Stimulated activated CD8-positive, alpha-beta memory T cell treated with anti-CD3 and anti-CD28 coated beads, Interleukin-7, amount 100 ng/mL, for 48 hours (primary cell): Measurements from ENCODE around the gene NUMBL.

Source experiments
- DNase-seq, 2 donors: peaks; one replicate each; pipeline ENCODE4 v3.0.0-alpha.2; 2020; ENCODE audit warnings: low read depth in 1 of 2; ENCODE audit errors: extremely low read depth in 1 of 2

NUMBL gene

DNA sequence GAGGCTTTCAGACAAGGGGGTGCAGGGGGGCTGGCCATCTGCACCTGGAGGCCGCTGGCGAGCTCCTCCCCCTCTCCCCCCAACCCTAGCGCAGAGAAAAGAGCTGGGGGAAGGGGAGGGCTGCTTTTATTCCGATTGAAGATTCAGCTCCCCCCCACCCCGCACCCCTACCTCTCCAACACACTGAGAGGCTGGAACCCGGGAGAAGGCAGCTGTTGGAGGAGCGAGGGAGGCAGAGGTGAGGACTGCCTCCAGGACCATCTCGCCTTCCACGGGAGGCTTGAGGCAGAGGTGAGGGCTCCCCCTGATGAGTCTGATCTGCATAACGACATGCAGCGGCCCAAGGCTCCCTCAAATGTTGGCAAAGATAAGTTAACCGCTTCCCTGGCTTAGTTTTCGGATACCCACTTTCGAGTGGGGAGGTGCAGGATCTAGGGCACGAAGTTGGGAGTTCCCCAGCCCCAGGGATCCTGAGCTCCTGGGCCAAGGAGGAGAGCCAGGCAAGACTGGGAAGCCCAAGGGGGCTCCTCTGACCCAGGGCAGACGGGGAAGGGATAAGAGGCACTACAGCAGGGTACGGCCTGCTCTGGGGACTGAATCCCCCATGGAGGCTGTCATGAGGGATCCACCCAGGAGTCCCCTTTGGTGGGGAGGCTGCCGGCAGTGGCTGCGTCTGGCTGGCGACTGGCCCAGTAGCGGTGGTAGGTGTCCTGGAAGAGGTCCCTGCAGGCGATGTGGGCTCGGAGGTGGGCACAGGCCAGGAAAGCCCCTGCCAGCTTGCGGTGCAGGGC, 1.2 kb upstream of the NUMBL start:
- no peak for DNase-seq

DNA sequence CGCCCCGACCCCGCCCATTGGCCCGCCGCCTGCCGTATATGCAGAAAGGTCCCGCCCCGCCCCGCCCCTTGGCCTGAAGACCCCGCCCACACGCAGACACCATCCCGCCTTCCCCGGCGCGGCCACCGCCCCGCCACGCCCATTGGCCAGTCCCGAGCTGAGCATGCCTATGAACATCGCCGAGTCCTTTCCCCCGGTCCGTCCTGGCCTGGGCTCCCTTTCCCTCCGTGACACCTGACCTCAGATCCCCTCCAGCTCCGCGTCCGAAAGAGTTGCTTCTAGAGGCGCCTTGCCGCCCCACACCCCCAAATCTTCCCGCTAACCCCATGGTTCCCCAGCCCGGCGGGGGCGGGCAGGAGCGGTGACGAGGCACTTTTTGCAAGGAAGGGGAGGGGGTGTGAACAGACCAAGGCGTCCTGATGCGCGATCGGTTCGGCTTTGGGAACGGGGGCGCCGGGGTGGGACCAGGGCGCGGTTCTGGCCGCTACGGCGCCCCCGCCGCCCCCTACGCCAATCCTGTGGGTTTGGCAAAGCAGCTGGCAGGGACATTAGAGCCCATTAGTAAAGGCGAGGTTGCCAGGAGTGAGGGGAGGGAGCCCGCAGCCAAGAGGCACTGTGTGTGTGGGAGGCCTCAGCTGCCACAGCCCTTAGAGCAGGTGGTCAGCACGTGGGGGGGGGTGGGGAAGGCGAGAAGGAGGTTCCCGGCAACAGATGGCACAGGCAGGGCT, 406 bp upstream of the NUMBL start:
- DNase-seq, result peak; percentile 75 to 77

DNA sequence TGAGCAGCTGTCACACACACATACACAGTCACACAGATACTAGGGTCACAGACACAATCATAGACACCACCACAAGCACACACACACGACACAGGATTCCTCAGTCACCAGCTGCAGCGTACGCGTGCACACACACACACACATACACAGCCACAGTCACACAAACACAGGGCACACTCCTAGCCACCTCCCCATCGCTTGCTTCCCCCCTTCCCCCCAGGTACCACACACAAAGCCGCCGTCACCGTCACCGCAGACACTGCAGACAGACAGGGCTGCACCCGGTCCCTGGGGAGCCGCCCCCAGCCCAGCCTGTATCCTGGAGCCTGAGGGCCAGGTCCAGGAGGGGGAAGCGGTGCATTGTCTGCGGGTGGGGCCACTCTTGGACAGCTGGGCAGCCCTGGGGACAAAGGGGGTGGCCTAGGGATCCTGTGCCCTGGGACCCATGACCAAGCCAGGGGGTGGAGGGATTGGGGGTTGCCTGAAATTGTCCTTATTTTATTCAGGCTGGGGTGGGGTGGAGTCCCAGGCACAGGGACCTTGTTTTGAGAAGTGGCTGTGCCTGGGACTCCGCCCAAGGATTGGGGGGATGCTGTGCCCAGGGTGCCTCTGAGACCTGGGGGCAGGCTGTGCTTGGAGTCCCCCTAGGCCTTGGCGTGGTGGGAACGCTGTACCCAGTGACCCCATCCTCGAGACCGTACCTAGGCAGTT, 957 bp downstream of the NUMBL start:
- DNase-seq, result no peak

DNA sequence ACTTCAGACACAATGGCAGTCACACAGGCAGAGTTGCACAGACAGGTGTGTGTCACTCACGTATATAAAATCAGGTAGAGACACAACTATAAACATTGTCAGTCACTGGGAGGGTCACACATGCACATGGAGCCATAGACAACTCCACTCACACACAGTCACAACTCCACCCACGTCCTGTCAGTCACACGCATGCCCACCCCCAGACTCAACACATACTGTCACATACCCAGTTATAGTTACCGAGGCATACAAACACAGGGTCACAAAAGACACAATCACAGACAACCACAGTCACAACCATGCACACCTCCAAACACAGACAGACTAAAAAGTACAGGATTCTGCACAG, 1.5 kb downstream of the NUMBL start:
- DNase-seq, result no peak

DNA sequence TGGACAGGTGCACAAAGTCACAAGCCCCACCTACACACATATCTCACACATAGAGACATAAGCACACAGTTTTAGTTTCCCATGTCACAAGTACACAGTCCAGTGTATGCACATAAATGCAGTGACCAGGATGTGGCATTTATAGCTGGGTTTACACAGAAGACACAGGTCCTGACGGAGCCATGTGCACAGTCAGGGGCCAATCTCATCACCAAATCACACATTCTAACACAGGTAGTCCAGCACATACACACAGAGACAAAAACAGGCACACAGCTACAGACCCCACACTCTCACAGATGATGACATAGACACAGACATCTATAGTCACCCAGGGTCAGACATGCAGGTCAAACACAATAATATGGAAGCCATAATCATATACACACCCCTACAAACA, 2.1 kb downstream of the NUMBL start:
- no peak for DNase-seq

DNA sequence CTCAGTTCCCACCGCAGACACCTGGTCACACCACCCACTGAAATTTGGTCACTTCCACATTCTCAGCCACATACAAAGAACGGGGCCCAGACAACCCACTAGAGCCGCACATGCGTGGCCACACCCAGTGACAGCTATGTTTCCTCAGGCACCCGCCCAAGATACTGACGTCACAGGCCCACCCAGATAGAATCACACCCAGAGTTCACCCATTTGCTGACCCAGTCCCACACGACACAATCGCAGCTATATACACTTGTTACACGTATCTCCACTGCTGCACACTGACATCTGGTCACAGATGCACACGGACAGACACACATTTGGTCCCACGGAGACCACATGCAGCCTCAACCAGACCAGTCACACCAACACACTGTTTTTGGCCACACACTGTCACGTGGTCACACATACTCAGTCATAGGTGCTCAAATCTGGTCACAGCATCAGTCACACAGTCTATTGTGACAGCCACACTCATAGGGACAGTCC, 2.9 kb downstream of the NUMBL start:
- no peak for DNase-seq

DNA sequence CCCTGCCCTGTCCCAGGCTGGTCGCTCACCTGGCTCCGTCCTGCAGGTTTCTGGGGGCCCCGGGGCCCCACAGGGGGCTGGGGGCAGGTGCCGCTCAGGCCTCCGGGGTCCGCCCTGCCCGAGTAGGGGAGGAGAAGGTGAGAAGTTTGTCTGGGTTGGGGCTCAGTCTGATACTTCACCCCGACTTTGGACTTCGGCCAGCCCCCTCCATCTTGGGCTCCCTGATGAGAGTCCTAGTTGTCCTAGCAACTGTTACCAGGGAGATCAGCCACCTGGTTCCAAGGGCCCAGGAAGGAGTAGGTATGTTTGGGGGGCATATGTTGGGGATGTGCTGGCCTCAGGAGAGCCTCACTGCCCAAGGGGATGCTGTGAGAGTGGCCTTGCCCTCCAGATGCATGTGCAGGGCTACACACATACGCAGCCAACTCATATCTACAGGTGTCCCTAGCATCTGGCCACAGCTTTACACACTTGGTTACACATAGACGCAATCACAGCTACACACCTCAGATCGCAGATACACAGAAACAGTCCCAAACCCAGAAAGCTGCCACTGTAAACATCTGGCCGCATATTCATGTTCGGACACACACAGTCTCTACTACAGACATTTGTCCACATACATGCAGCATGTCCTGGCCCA, 3.4 kb downstream of the NUMBL start:
- no peak for DNase-seq

DNA sequence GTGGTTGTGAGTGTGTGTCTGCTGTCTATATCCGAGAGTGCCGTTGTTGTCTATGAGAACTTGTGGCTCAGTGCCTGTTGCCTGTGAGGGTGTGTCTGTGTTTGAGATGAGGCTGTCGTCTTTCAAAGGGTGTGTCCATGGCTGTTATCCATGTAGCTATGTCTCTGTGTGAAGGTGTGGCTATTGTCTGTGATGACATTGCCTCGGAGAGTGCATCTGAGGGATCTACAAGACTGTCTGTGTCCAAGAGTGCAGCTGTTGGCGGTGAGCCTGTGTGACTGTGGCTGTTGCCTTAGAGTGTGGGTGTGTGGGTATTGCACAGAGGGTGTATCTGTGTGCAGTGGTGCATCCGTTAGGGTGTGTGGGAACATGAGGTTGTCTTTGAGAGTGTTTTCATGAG, 4.9 kb downstream of the NUMBL start:
- DNase-seq, result no peak

DNA sequence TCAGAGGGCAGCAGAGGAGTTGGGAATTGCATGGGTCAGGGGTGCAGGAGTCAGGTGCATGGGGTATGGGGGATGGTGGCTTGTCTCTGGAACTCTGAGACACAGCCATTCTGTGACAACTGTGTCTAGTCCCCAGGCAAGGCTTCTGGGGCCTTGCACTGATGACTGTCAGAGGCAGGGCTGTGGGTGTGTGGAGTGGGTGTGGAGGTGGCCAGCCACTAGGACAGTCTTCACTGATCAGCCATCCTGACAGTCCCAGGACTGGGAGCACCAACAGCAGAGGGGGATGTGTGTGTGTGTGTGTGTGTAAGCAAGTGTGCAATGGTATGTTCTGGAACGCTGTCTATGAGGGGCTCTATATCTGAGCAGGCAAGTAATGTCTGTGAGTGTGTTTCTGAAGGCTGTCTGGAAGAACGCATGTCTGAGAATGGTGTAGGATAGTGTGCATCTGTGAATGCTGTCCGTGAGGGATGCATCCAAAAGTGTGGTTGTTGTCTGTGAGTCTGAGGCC, 5.4 kb downstream of the NUMBL start:
- no peak for DNase-seq

DNA sequence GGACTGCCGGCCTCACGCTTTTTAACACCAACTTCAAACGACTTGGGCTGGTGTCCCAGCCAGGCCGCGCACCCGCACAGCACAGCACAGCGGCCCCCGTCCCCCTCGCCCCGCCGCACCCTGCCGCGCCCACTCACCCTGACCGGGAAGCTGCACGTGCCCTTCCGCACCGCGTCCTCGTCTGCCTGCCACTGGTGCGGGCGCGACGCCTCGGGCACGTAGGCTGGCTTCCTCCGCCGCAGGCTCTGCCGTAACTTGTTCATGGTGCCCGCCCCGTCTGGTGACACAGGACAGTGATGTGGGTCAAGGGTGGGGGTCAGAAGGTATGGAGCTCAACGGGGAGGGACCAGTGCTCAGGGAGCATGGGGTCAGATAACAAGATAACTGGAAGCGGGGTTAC, 6.2 kb downstream of the NUMBL start:
- no peak for DNase-seq

DNA sequence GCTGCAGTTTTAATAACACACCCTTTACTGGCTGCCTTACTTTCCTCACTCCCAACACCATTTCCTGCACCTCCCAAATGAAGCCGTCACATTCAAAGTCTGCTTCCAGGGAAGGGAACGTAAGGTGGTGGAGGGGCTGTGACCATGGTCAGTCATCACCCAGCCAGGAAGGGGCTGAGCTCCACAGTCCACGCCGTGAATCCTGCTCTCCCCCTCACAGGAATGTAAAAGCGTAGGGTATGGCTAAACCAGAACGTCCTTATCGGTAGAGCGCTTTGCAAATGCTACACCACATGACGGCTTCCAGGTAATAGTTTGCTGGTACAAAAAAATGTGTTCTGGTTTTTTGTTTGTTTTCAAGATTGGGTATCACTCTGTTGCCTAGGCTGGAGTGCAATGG, 7.0 kb downstream of the NUMBL start:
- DNase-seq, result no peak

DNA sequence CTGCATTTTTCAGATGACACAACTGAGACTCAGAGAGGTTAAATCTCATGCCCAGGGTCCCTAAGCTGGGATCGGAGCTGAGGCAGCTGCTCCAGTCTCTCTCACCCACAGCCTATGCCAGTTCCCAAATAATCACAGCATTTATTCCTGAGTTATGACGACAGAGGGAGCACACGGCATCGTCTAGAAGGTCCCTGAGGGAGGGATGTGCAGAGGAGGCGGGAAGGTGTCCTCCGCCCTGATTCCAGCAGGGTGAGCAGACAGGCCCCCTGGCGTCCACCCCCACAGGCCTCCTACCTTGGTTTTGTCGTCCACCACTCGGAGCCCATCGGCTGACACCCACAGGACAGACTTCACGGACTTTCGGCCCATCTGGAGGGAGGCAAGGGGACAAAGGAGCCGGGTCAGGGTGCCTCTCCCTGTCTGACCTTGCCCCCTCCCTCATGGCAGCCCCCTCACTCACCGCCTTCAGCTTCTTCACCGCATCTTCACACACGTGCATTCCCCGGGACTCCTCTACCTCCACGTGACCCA, 8.0 kb downstream of the NUMBL start:
- DNase-seq, result no peak

DNA sequence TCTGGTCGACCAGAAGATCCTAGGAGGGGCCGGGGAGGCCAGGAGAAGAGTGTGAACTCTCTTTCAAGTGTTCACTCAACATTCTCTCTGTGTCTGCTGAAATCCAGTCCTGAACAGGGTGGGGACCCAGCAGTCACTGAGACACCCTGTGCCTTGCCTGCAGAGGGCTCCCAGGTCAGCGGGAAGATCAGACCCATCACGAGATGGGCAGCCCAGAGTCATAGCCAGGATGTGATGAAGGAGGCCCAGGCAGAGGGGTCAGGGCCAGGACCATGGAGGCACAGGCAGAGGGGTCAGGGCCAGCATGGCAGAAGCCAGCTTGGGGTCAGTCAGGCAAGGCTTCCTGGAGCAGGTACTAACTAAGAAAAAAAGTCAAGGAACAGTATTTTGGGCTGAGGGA, 9.4 kb downstream of the NUMBL start:
- no peak for DNase-seq

DNA sequence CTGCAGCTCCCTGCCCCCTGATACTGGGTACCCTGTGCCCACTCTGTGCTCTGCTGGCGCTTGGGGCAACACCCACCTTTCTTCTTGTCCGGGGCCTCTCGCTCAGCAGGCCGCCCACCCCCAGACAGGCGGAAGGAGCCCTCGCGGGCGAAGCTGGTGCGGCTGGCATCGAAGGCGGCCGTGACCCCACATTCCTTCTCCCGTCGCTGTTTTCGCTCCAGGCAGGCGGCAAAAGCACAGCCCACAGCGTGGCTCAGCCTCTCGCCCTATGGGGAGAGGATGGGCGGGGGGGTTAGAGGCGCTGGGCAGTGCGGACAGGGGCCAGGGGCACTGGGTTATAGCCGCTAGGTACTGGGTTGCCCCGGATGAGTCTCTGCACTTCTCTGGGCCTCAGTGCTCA, 13.3 kb downstream of the NUMBL start:
- no peak for DNase-seq

DNA sequence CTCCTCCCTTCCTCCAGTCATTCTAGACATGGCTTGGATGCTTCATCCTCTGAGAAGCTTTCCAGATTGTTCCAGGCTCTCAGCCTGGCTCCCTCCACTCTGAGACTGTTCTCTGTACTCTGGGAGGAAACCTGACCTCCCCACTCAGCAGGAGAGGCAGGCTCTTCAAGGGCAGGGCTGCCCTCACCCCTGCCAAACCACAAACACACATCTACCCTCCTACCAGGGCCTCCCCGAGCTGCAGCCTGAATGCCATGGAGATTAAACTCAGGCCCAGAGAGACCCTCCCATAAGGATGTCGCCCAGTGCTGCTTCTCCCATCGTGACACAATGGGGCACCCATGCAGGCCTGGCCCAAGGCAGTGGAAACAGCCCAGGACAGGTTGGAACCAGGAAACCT, 16.2 kb downstream of the NUMBL start:
- no peak for DNase-seq

DNA sequence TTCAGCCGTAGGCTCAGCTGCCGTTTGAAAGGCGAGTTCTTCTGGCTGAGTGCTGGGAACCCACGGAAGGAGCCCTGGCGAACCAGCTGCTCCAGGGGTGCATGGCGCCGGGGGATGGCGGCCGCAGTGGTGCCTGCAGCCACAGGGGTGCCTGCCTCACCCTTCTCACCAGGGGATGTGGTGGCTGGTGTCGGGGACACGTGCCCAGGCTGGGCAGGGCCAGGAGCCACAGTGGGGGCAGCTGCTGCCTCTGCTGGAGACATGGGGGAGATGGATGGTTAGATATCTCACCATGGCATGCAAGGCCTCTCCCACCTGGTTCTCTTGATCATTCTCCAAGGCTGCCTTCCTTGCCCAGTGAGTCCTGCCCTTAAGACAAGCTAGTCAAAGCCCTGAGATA, 17.1 kb downstream of the NUMBL start:
- DNase-seq, result no peak

DNA sequence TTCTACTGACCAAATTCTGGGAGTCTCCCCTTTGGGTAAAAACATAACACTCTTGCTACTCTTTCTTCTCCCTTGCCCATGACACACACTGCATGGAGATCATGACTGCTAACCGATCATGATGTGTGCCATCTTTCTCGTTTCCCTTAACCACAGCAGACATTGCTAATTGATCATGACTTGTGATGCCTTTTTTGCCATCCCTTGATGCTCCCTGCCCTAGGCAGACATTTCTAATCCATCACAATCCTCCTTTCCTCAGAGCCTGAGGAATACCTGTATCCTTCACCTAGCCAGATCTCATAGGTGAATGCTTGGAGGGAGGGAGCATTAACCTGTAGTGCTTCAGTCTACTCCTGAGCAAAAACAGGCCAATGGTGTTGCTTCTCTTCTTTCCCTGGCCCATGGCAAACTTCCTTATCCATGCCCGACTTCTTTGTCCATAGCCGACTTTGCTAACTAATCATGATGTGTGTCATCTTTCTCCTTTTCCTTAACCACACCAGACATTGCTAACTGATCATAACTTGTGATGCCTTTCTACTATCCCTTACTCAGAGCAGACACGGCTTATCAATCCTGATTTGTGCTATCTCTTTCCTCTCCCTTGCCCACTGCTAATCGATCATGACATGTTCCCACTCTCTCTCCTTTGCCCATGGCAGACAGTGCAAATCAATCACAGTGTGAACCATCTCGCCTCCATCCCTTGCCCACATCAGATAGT, 17.7 kb downstream of the NUMBL start:
- DNase-seq, result no peak

DNA sequence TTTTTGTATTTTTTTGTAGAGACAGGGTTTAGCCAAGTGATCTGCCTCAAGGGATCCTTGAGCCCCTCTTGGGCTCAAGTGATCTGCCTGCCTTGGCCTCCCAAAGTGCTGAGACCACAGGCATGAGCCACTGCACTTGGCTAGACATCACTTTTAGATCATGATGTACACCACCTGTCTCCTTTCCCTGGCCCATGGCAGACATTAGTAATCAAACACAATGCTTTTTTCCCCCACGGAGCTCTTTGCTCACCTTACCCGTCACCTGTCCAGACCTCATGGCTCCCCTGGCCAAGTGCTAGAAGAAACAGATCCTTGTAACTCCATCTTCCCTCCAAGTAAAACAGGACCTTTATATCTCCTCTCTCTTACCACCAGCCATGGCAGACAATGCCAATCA, 18.4 kb downstream of the NUMBL start:
- DNase-seq, result no peak

DNA sequence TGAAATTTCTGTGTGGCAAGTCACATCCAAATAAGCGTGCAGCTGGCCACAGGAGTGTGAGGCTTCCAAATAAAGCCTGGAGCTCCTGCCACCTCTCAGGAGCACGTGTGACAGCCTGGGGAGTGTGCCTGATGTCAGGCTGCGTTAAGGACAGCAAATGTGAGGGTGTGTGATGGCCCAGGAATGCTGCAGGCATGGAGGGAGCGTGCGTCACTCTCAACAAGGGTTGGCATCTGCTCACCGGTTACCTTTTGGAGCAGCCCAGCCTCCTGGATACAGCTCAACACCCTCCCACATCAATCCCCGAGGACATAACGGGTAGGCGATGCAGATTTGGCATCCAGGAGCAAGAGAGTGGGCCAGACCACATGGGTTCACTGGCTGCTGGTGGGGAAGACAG, 19.0 kb downstream of the NUMBL start:
- DNase-seq, result no peak

DNA sequence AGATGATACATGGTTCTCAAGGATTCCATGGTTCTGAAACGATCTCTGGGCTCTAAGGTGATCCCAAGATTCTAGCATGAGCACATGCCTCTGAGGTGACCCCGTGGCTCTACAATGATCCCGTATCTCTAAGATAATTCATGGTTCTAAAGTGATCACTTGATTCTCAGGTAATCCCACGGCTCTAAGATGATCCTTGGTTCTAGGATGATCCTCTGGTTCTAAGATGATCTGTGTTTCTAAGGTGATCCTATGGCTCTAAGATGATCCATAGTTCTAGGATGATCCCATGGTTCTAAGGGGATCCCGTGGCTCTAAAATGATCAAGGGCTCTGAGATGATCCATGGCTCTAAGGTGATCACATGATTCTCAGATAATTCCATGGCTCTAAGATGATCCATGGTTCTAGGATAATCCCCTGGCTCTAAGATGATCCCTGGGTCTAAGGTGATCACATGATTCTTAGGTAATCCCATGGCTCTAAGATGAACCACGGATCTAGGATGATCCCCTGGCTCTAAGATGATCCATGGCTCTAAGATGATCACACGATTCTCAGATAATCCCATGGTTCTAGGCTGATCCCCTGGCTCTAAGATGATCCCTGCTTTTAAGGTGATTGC, 21.3 kb downstream of the NUMBL start:
- no peak for DNase-seq
